Jurkat, Clone E6-1 (cell line): ENCODE measurements around the gene UNC5B.

Experiments used
- DNase-seq: peaks from one replicate; pipeline ENCODE4 v3.0.0-alpha.2; 2011; ENCODE audit warnings: low read depth, low spot score
- H3K4me3 ChIP-seq: 2 replicates; pipeline ENCODE4 v1.5.1; 2011; ENCODE audit warnings: mild to moderate bottlenecking, low read length, control low read depth, moderate library complexity

UNC5B gene

GRCh38 chr10:71274901-71275796, 62.8 kb downstream of the UNC5B start:
- peak; percentile 35 for DNase-seq
- no peak overlapping the region for H3K4me3 ChIP-seq

DNA sequence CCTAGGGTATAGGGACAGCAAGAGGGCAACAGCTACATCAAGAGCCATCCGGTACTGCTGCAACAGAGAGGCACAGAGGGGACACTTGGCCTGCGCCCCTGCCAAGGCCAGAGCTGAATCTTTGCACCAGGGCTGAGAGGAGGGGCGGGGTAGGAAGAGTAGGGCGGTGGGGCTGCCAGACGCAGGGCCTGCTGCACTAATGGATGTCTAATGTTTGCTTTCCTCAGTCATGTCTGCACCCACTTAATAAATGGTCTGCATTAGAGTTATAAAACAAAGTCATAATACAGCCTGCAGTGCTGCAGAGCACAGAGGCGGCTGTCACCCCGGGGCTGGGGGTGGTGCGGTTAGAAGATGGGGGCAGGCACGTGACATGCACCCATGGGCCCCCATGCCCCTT, 64.5 kb downstream of the UNC5B start:
- H3K4me3 ChIP-seq, result no peak overlapping the region
- no peak for DNase-seq

GRCh38 chr10:71277914-71278665, 65.7 kb downstream of the UNC5B start:
- DNase-seq, result no peak
- no peak overlapping the region for H3K4me3 ChIP-seq

DNA sequence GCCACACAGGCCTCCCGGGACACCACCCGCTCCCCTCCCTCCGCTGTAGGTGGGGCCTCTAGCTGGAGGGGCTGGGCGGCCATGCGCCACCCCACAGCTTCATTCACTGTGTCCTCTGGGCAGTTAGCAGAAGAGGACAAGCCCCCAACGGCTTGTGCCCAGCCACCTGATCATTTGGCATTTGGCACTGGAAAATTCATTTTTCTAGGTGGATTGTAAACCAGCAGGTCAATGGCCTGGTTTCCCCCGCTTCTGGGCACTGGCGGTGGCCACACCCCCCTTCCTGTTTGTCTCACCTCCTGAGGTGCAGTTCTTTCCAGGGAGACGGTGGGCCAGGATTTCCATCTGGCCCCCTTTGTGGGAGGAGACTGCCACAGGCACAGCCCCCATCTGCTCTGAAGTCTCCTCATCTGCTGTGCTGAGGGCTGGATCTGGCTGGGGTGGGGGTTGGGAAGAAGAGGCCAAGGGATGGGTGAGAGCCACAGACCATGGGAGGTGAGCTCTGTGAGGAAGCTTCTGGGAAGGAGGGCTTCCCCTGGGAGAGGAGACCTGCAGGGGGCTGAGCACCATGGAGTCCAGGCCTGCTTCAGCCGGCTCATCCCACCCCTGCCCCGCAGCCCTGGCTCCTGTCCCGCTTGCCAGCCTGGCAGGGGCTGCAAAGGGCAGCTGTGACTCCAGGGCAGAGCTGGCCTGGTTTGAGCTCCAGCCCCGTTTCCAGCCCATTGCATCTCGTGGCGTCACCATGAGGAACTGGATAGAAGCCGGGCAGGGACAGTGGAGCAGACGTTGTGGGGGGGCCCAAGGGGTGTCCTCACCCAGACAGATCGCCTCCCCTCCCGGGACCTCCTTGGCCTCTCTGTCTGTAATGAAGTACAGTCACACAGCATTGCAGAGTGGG, 66.6 kb downstream of the UNC5B start:
- no peak for DNase-seq
- no peak overlapping the region for H3K4me3 ChIP-seq

DNA sequence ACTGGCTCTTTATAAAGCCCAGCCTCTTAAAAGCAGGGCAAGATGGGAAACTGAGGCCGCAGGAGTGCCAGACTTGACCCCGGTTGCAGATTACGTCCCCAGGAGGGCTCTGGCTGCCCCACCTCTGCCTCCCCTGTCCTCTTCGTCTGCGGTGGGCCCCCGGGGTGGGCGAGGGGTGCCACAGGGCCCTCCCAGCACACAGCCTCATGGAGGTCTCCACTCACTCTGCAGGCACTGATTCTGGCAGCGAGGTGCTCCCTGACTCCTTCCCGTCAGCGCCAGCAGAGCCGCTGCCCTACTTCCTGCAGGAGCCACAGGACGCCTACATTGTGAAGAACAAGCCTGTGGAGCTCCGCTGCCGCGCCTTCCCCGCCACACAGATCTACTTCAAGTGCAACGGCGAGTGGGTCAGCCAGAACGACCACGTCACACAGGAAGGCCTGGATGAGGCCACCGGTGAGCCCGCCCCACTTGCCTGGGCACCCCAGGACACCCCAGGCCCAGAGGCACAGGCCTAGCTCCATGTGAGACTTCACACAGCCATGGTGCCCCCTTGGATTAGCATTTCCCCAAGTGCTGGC, 67.3 kb downstream of the UNC5B start:
- DNase-seq, result no peak
- no peak overlapping the region for H3K4me3 ChIP-seq

DNA sequence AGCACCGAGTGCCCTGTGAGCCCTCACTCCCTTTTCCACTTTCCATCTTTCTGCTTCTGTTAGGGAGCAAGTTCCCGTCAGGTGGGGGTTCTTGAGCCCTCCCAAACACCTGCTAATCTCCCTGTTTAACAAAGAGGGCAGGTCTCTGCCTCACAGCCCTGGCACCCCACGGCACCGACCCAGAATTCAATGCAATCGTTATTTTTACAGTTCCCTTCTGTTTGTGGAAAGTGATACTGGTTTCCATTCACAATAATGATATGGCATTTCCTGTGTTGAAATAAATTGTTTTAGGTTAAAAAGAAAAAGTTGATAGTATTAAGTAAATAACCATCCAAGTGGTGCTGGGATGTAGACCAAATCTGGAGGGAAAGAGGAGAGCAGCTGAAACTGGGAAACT, 67.8 kb downstream of the UNC5B start:
- DNase-seq, result no peak
- no peak overlapping the region for H3K4me3 ChIP-seq

DNA sequence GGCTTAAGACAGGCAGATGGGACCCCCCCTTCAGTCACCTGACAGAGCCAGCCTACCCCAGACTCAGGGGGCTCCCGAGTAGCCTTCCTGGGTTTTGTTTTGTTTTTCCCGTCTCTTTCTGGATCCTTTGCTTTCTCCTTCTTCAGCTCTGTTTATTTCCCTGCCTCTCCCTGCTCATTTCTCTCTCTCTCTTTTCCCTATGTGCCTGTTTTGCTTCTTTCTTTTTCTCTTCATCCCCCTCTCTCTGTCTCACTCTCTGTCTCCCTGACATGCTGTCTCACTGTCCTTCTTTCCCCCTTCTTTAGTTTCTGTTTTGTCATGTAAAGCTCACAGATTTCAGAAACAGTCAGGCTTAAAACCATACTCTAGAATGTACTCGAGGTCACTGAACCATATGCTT, 68.5 kb downstream of the UNC5B start:
- no peak for DNase-seq

DNA sequence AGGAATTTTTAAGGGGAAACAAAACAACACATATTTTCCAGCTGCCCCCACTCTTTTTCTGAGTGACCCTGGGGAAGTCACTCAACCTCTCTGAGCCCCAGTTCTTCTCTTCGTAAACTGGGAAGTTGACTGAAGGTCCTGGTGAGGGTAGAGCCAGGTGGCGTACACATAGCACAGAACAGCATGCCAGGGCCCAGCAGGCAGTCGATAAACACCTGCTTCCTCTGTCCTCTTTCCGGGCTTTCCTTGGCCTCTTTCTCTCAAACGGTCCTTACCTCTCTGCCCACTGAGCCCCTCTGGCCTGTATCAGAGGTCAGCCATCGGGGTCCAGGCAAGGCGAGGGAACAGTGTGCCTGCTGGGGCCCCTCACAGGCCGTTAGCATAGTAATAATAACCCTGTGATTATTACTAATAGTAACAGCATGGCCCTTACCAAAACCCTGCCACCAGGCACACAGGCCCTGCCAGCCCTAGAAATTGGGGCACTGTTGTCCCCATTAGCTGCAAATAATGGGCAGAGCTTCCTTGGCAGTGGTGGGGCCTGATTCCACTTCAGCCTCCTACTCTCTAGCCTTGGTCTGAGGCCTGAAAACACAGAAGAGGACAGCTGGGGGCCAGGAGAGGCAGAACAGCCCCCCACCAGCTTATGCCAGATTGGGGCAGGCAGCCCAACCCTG, 69.4 kb downstream of the UNC5B start:
- H3K4me3 ChIP-seq, result no peak overlapping the region
- no peak for DNase-seq

More for the DNA sequence above, 68.5 kb downstream of the UNC5B start:
- H3K4me3 ChIP-seq, result no peak overlapping the region

GRCh38 chr10:71282323-71282680, 69.9 kb downstream of the UNC5B start:
- H3K4me3 ChIP-seq, result no peak overlapping the region

DNA sequence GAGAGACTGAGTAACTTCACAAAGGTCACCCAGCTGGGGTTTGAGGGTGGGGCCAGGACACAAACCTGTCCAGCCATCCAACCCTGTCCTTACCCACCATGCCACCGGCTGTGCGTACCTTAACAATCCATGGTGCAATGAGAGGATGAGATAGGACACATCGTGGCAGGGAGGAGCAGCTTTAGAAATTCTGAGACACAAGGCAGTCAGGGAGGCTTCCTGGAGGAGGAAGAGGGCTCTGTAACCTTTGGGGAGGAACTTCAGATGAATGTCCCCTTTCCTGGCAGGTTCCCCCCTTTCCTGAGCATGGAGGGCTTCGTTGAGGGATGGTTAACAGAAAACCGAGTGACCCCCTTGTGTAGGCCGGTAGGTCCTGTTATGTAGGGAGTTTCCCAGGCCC, 71.0 kb downstream of the UNC5B start:
- no peak overlapping the region for H3K4me3 ChIP-seq
- DNase-seq, result no peak

More at GRCh38 chr10:71282323-71282680, 69.9 kb downstream of the UNC5B start:
- DNase-seq, result no peak

DNA sequence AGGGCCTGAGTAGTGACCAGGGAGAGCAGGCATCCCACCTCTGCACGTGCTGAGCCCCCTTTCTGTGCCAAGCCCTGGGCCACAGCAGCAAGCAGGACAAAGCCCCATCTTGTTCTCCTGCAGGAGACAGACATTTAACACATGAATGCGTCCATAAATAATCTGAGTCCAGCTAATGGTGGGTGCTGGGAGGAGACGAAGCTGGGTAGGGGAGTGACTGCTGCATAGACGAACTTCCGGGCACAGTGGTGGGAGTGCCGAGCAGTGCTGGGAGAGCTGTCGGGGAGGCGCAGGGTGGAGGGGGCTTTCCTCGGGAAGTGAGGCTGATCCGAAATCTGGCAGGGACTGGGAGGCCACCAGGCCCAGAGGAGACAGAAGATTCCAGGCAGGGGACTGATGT, 71.5 kb downstream of the UNC5B start:
- no peak for DNase-seq
- H3K4me3 ChIP-seq, result no peak overlapping the region

DNA sequence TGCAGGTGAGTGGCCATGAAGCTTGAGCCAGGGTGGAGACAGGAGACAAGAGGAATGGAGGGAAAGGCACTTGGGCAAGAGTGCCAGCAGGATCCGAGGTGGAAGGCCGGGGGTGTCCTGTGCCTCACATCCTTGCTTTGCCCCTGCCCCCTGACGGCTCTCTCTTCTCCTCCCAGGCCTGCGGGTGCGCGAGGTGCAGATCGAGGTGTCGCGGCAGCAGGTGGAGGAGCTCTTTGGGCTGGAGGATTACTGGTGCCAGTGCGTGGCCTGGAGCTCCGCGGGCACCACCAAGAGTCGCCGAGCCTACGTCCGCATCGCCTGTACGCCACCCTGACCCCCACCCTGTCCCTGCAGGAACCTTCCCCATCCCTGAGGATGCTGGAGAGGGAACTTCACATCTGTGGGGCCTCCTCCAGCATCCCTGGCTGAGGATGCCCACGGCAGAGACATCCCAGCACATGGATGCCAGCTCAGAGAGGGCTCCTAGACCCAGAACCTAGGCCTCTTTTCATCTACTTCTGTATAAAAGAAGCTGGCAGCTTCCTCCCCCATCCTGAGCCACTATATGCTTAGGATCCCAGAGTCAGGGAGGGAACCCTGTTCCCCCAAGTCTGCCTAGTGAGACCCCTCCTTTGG, 72.3 kb downstream of the UNC5B start:
- DNase-seq, result no peak
- no peak overlapping the region for H3K4me3 ChIP-seq

GRCh38 chr10:71285180-71285545, 72.8 kb downstream of the UNC5B start:
- no peak for DNase-seq
- H3K4me3 ChIP-seq, result no peak overlapping the region

DNA sequence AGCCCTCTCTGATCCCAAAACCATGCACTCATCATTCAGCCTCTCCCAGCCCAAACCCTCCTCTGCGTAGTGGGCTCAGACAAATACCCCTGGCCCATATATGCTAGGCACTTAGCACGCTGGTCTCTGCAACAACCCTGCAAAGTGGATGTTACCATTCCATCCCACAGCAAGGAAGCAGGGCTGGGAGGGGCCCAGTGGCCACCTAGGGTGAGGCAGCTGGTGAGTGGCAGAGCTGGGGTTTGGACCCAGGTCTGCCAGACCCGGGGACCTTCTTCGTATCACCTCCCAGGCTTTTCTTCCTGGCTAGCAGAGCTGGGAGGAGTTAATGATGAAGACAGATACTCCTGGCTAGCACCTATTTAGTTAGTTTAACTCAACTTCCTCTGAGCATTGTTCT, 73.6 kb downstream of the UNC5B start:
- no peak overlapping the region for H3K4me3 ChIP-seq
- DNase-seq, result no peak

- no peak overlapping the region for H3K4me3 ChIP-seq
- no peak for DNase-seq
Measured at GRCh38 chr10:71286521-71287294, 74.3 kb downstream of the UNC5B start.

DNA sequence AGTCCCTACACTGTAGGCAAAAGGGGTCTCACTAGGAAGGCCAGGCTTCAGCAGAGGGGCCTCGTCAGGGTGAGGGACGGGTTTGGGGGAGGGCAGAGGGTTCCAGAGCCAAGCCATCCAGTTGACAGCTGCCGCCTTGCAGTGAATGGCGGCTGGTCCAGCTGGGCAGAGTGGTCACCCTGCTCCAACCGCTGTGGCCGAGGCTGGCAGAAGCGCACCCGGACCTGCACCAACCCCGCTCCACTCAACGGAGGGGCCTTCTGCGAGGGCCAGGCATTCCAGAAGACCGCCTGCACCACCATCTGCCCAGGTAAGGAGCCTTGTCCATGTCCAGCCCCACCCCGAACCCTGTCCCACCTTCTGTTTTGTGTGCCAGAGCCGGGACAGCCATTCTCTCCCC, 75.1 kb downstream of the UNC5B start:
- H3K4me3 ChIP-seq, result no peak overlapping the region
- DNase-seq, result no peak

DNA sequence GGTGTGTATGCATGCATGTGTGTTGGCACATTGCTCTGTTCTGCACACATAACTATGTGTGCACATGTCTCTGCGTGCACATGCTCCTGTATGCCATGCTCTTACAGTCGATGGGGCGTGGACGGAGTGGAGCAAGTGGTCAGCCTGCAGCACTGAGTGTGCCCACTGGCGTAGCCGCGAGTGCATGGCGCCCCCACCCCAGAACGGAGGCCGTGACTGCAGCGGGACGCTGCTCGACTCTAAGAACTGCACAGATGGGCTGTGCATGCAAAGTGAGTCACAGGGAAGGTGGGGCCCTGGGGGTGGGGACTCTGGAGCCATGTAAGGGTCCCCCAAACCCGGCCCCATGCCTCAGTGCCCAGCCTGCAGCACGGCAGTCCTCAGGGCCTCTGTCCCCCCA, 76.1 kb downstream of the UNC5B start:
- DNase-seq, result no peak
- no peak overlapping the region for H3K4me3 ChIP-seq
